ENCODE results near the gene CDH4. TPM values are rescaled to one million over a fixed set of nuclear protein-coding genes. Genes with fewer than 3 reads are reported as not detected.

The CDH4 gene
- total and polyA plus RNA-seq, 9 of the 15 experiments (the other 6 are each of a cell fraction or from before 2014, with no cell fraction given): 0.04 TPM; not detected in 8

- FAIRE-seq: no peak
- H3K9me1 ChIP-seq (ENCODE audit: control insufficient read depth, insufficient read depth, low read length): no peaks in the 10 kb centered on the region
- 0 out of 5 replicates have a peak, but pooled peaks cover 0 to 3% of the 10 kb centered on the region in 2 experiments for H3K4me1 ChIP-seq (replicated peaks in 1 of 2; ENCODE audit: control insufficient read depth in 2 of 2, insufficient read depth in 2 of 2, low read length in 2 of 2)
- H3K36me3 ChIP-seq (ENCODE audit: control insufficient read depth, insufficient read depth, low read length): no peaks in the 10 kb centered on the region
- H3K9me3 ChIP-seq (replicated peaks; ENCODE audit: control insufficient read depth, insufficient read depth, low read depth, low read length): no peaks in the 10 kb centered on the region
- ChIA-PET POLR2A (interaction anchor here (0.6 kb wide), 1 partner anchor 89 kb away, joined by 3 read pairs; no protein-coding TSS in a partner anchor), CTCF (ENCODE audit: low intra/inter-chr PET ratio) (no interaction called here)
- no peak overlapping the region for H2AFZ ChIP-seq (ENCODE audit: low read depth, low read length)
- H3K79me2 ChIP-seq (ENCODE audit: control insufficient read depth, insufficient read depth, low read length): no peaks in the 10 kb centered on the region
- DNase-seq (ENCODE audit: extremely low read depth in 1 of 4, low spot score in 3 of 4): no peak
- no peak overlapping the region for H3K4me3 ChIP-seq
- intact Hi-C loops (cut with micrococcal nuclease) (no loop called here), in situ Hi-C loops (cut with MboI) (no loop called here)
- peaks cover 3% of the 10 kb centered on the region; the same call in 1 of the 2 replicates for H4K20me1 ChIP-seq (replicated peaks; ENCODE audit: control insufficient read depth, insufficient read depth, low read length)
- BruUV-seq (replicated peaks): no TSS peak
- no peak overlapping the region for H3K4me2 ChIP-seq (ENCODE audit: insufficient read depth, low read length)
- 0% methylated on average over 8 of the region's 9 CpGs for WGBS (ENCODE audit: insufficient coverage, low coverage, missing lambda C conversion rate)
- no peak for ATAC-seq
- no peak overlapping the region for H3K9ac ChIP-seq (ENCODE audit: insufficient read depth in 1 of 2, low read depth in 2 of 2, low read length in 2 of 2)
- H3K27me3 ChIP-seq (ENCODE audit: control insufficient read depth in 2 of 2, insufficient read depth in 2 of 2, low read length in 2 of 2): peaks cover 4 to 7% of the 10 kb centered on the region in 2 experiments; a peak in 3 of 5 replicates
- H3K27ac ChIP-seq (ENCODE audit: extremely low read depth, low read depth, low read length): no peak overlapping the region
- TF ChIP-seq ATF6 (CRISPR knock-in tag; IDR thresholded peaks at IDR 0.05) (no peak), NFXL1 (CRISPR knock-in tag; IDR thresholded peaks at IDR 0.05) (no peak), BRD4 (IDR thresholded peaks at IDR 0.05) (no peak), ZNF444 (CRISPR knock-in tag; IDR thresholded peaks at IDR 0.05) (no peak), PRDM10 (IDR thresholded peaks at IDR 0.05; ENCODE audit: partially characterized antibody) (no peak), ZNF780A (CRISPR knock-in tag; IDR thresholded peaks at IDR 0.05) (no peak)
- TF ChIP-seq, protein P1, sequence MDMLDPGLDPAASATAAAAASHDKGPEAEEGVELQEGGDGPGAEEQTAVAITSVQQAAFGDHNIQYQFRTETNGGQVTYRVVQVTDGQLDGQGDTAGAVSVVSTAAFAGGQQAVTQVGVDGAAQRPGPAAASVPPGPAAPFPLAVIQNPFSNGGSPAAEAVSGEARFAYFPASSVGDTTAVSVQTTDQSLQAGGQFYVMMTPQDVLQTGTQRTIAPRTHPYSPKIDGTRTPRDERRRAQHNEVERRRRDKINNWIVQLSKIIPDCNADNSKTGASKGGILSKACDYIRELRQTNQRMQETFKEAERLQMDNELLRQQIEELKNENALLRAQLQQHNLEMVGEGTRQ (CRISPR knock-in tag; IDR thresholded peaks at IDR 0.05): no peak
- TF ChIP-seq, protein P2, sequence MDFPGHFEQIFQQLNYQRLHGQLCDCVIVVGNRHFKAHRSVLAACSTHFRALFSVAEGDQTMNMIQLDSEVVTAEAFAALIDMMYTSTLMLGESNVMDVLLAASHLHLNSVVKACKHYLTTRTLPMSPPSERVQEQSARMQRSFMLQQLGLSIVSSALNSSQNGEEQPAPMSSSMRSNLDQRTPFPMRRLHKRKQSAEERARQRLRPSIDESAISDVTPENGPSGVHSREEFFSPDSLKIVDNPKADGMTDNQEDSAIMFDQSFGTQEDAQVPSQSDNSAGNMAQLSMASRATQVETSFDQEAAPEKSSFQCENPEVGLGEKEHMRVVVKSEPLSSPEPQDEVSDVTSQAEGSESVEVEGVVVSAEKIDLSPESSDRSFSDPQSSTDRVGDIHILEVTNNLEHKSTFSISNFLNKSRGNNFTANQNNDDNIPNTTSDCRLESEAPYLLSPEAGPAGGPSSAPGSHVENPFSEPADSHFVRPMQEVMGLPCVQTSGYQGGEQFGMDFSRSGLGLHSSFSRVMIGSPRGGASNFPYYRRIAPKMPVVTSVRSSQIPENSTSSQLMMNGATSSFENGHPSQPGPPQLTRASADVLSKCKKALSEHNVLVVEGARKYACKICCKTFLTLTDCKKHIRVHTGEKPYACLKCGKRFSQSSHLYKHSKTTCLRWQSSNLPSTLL (IDR thresholded peaks at IDR 0.05): no peak
- TF ChIP-seq, protein P3, sequence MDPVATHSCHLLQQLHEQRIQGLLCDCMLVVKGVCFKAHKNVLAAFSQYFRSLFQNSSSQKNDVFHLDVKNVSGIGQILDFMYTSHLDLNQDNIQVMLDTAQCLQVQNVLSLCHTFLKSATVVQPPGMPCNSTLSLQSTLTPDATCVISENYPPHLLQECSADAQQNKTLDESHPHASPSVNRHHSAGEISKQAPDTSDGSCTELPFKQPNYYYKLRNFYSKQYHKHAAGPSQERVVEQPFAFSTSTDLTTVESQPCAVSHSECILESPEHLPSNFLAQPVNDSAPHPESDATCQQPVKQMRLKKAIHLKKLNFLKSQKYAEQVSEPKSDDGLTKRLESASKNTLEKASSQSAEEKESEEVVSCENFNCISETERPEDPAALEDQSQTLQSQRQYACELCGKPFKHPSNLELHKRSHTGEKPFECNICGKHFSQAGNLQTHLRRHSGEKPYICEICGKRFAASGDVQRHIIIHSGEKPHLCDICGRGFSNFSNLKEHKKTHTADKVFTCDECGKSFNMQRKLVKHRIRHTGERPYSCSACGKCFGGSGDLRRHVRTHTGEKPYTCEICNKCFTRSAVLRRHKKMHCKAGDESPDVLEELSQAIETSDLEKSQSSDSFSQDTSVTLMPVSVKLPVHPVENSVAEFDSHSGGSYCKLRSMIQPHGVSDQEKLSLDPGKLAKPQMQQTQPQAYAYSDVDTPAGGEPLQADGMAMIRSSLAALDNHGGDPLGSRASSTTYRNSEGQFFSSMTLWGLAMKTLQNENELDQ (CRISPR knock-in tag; IDR thresholded peaks at IDR 0.05; ENCODE audit: borderline replicate concordance): no peak
Observed at GRCh38 chr20:61315319-61315718, 63.3 kb downstream of the CDH4 start.
